Measurements from ENCODE around the gene MFAP2.

- TF ChIP-seq ZNF121 (CRISPR knock-in tag; IDR thresholded peaks at IDR 0.05) (no peak), NFYB (CRISPR knock-in tag; conservative IDR thresholded peaks at IDR 0.05; ENCODE audit: low read depth) (no peak), ZNF232 (CRISPR knock-in tag; IDR thresholded peaks at IDR 0.05) (no peak), PRDM15 (CRISPR knock-in tag; IDR thresholded peaks at IDR 0.05) (no peak), CTCF (IDR thresholded peaks at IDR 0.05) (no peak), MAX (CRISPR knock-in tag; IDR thresholded peaks at IDR 0.05) (no peak), SMAD4 (CRISPR knock-in tag; IDR thresholded peaks at IDR 0.05) (no peak), RORB (CRISPR knock-in tag; IDR thresholded peaks at IDR 0.05) (no peak)
These were observed 12.5 kb downstream of the MFAP2 start for GRCh38 chr1:16967962-16968361.
